HCT116 (cell line): ENCODE measurements around the gene RHNO1.

Source experiments
- CEBPB ChIP-seq: IDR thresholded peaks from 2 replicates; pipeline ENCODE4 v1.6.1; 2012; ENCODE audit warnings: low read depth
- CTCF ChIP-seq, 3 experiments: fragments of 200-600 bp in 1 of 3; sonication (generic) in 1 of 3; IDR thresholded peaks in 2 of 3; conservative IDR thresholded peaks in 1 of 3; 2 replicates each; pipeline ENCODE4 v1.5.1; 2012 to 2017; ENCODE audit warnings: low read depth in 2 of 3, low read length in 2 of 3, antibody characterized with exemption in 1 of 3, borderline replicate concordance in 1 of 3, control low read depth in 1 of 3, mild to moderate bottlenecking in 1 of 3, mixed read lengths in 1 of 3, mixed run types in 1 of 3, moderate library complexity in 1 of 3; ENCODE audit not compliant: insufficient read depth in 1 of 3
- ZBTB33 ChIP-seq: IDR thresholded peaks from 2 replicates; pipeline ENCODE4 v1.6.1; 2011; ENCODE audit warnings: mild to moderate bottlenecking, low read length, moderate library complexity; ENCODE audit not compliant: insufficient replicate concordance; ENCODE audit errors: extremely low read depth

GRCh38 chr12:2833327-2833726, 43.7 kb upstream of the RHNO1 start:
- TF ChIP-seq ZBTB33 (no peak), CTCF (IDR thresholded peaks at IDR 0.05 in 2 of 3, conservative IDR thresholded peaks at IDR 0.05 in 1 of 3; ENCODE audit: borderline replicate concordance in 1 of 3, insufficient read depth in 1 of 3, low read depth in 2 of 3, low read length in 2 of 3) (no peak), CEBPB (no peak)
